GM19023 (cell line): ENCODE measurements around the gene ARHGEF18.
"Not testable (repeated sequence)": the region's sequence is repeated elsewhere in the genome, so short reads cannot be mapped to it uniquely, and the experiment has no call there.

Experiments
- ATAC-seq: cut with Tn5 transposase; IDR thresholded peaks from one replicate; pipeline ENCODE4 v1.9.1; 2021; ENCODE audit warnings: mild to moderate bottlenecking, moderate library complexity; ENCODE audit not compliant: unreplicated experiment

ARHGEF18 gene

DNA sequence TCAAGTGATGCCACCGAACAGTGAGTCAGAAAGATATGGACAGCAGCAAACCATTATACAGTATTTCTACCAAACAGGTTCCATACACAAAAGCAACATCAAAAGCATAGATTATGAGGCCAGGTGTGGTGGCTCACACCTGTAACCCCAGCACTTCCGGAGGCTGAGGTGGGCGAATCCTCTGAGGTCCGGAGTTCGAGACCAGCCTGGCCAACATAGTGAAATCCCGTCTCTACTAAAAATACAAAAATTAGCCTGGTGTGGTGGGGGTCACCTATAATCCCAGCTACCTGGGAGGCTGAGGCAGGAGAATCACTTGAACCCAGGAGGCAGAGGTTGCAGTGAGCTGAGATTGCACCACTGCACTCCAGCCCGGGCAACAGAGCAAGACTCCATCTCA, 1.7 kb upstream of the ARHGEF18 start:
- ATAC-seq, result not testable (repeated sequence)

DNA sequence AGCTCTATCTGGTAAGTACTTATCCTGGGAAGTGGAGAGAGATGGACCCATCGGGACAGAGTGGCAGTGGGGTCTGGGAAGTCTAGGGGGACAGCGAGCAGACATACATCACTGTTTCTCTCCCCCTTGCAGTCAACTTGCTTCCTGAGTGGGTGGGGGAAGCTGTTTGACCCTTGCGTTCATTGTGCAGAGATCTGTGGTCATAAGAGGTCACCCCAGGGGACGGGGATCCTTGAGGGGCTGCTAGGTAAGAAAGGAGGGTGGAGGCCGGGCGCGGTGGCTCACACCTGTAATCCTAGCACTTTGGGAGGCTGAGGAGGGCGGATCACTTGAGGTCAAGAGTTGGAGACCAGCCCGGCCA, 474 bp downstream of the ARHGEF18 start:
- no peak for ATAC-seq

DNA sequence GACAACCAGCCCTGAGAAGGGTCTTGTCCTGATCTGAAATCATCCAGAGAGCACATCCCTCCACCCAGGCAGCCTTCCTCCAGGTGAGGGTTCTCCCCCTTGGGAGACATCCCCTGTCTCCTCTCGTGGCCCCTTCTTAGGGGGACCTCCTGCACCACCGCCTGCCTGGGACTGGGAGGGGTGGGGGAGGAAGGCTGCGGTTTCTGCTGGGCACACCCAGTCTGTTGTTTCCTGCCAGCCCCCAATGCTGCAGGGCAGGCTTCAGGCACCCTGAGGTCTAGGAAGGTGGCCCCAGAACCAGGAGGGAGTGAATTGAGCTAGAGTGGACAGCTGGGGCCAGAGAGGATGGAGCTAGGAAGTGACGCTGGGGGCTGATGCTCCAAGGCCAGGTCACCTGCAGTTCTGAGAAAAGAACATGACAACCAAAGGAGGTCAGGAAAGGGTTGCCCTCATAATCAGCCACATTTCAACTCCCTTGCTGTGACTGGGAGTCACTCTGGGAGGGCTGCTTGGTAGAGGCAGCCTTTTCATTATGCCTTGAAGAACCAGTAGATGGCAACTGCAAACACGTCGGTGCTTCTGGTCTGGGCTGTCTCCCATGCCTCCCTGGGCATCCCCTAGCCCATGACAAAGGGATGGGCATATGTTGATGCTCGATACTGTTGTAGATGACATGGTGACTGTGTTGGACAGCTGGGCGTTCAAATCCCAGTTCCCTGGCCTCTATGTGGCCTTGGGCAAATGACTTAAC, 1.4 kb downstream of the ARHGEF18 start:
- ATAC-seq, result no peak

DNA sequence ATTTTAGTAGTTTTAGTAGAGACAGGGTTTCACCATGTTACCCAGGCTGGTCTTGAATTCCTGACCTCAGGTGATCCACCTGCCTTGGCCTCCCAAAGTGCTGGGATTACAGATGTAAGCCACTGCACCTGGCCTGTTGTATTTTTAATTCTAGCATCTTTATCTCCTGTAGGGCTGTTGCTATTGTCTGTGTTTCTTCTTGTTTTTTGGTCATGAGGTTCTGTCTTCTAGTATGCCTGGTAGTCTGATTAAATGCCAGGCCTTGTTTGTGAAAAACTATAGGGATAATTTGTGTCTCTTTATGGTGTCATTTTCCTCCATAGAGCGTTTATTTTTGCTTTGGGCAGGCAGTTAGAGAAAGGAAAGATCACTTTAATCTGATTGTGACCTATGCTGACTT, 3.1 kb downstream of the ARHGEF18 start:
- no peak for ATAC-seq

DNA sequence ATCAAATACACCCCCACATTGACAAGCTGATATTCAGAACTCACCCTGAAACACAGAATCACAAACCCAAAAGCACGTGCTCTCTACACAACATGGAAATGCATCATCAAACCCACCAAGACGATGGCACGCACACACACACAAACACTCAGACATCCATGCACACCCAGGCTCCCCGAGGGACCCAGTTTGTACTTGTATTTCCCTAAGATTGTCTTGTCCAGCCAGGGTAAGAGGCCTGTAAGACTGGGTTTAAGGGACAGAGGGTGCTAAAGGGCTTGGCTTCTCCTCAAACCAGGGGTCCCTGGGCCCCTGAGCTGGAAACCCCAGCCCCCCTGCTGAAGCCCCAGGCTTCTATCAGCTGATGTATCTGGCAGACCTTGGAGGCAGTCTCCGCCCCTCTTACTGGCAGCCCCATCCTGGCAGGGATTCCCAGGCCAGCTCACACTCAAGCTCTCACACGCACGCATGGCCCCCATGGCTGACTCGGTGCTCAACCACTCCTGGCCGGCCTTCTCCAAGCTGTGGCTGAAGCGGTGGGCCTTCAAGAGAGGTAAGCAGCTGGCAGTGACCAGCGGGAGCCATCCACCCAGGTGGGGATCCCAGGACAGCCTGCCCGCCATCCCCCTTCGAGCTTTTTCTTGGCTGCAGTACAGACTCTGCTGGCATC, 6.5 kb downstream of the ARHGEF18 start:
- no peak for ATAC-seq

DNA sequence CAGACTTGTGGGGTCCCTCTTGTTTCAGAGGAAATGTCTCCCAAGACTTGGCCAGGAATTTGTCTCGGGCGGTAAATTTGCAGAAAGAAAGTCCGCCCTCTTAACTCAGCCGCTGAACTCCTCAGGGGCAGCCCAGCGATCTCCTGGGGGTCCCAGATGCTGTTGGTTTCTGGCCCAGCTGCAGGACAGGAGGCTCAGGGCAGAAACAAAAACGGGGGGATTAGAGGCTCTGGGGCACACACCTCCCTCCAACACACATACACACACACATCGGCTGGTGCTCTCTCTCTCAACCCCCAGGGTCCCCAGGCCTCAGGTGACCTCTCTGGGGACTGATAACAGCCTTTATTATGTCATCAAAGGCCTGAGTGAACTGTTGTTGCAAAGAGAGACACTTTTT, 7.1 kb downstream of the ARHGEF18 start:
- no peak for ATAC-seq

DNA sequence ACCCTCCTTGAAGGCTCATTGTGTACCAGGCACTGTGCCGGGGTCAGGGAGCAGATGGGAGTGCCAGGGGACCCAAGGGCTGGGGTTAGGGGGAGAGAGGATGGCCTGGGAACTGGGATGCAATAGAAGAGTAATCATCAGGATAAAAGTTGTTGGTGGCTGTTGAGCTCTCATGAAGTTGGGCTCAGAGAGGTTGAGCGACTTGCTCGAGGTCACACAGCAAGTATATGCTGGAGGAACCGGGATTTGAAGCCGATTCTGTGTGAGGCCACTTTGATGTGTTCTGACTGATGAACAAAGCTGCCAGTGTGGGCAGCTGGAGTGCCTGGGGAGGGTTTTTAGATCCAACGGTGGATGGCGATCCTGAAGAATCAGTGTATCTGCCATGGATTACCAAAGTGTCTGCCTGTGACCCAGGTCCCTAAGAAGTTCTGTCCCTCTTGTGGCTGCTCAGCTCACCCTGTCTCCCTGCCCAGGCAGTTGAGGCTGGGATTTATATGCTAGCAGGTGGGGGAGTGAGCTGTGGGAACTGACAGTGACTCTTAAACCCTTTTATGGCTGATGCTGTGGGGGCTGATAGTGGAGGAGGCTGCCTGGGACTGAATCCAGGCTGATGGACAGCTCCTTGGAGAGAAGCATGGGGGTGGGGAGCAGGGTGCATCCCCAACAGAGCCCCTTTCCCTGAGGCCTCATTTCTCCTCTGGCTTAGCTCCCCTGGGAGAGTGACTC, 8.3 kb downstream of the ARHGEF18 start:
- ATAC-seq, result no peak

DNA sequence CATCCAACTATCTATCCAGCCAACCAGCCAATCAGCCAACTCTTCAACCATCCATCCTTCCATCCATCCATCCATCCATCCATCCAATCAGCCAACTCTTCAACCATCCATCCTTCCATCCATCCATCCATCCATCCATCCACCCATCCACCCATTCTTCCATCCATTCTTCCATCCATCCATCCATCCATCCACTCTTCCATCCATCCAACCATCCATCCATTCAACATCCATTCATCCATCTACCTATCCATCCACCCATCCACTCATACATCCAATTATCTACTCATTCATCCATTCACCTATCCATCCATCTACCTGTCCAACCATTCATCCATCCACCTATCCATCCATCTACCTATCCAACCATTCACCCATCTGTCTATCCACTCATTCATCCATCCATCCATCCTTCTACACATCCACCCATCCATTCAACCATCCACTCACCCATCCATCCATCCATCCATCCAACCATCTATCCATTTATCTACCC, 9.4 kb downstream of the ARHGEF18 start:
- no peak for ATAC-seq

DNA sequence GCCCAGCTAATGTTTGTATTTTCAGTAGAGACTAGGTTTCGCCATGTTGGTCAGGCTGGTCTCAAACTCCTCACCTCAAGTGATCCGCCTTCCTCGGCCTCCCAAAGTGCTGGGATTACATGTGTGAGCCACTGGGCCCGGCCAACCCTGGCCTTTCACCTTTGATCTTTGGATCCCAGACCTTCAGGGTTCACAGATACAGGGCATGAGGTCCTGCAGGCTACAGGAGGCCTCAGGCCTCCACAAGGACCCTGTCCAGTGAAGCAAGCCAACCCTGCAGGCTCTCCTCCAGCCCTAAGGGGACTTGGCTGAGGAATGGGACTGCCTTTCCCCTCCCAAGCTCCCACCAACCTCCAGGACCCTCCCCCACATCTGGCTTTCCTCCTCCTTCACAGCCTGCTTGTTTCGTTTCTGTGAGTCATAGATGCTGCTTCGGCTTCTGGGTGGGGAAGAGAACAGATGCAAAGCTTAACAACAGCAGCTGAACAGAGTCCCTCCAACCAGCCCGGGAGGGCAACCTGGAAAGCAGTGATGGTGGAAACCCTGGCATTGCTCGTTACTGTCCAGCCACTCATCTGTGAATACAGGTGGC, 11.8 kb downstream of the ARHGEF18 start:
- no peak for ATAC-seq

DNA sequence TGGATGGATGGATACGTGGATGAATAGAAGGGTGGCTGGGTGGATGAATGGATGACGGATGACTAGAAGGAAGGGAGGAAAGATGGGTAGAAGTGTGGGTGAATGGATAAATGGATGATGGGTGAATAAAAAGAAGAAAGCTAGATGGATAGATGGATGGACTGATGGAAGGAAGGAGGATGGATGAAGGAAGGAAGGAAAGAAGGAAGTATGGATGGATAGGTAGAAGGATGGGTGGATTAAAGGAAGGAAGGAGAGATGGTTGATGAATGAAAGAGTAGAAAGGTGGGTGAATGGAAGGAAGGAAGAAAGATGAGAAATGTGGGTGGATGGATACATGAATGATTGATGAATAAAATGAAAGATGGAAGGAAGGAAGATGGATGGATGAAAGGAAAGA, 14.5 kb downstream of the ARHGEF18 start:
- no peak for ATAC-seq

DNA sequence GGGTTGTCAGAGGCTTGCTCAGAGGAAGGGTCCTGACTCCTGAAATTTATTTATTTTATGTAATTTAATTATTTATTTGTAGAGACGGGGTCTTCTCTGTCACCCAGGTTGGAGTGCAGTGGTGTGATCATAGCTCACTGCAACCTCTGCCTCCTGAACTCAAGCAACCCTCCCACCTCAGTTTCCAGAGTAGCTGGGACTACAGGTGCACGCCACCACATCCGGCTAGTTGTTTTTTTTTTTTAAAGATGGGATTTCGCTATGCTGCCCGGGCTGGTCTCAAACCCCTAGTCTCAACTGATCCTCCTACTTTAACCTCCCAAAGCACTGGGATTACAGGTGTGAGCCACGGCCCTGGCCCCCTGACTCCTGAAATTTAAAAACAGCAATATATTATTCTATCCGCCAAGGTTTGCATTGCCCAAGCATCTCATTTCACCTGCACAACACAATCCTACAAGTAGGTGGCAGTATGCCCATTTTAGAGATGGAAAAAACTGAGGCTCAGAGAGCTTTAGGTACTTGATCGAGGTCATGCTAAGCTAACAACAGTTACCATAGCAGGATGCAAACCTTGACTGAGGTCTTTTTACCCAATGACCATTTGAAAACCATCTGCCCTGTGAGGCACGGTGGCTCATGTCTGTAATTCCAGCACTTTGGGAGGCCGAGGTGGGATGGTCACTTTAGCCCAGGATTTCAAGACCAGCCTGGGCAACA, 18.1 kb downstream of the ARHGEF18 start:
- ATAC-seq, result no peak

DNA sequence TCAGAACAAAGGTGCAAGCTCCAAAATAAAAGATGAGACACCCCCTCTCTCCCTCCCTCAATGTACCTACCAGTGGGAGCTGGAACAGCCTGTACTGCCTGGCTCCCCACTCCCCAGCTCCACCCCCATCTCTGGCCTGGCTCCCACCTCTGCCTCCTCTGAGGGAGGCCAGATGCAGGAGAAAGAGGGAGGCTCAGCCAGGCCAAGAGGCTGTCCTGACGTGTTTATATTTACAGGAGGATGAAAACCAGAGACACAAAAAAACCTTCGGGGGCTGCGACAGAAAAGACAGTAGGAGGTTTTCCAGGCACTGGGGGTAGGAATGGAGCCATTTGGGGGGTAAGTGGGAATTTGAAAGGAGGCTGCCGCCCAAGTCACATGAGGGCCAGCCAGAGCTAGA, 19.7 kb downstream of the ARHGEF18 start:
- no peak for ATAC-seq

DNA sequence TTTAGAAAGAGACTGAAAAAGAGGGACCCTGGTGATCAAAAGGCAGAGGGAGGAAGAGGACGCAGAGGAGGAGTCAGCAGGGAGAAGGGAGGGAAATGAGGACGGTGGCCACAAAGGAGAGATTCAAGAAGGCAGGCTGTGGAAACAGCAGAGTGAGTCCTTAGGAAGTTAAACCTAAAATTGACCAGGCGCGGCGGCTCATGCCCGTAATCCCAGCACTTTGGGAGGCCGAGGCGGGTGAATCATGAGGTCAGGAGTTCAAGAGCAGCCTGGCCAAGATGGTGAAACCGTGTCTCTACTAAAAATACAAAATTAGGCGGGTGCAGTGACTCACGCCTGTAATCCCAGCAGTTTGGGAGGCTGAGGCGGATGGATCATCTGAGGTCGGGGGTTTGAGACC, 20.1 kb downstream of the ARHGEF18 start:
- ATAC-seq, result not testable (repeated sequence)

DNA sequence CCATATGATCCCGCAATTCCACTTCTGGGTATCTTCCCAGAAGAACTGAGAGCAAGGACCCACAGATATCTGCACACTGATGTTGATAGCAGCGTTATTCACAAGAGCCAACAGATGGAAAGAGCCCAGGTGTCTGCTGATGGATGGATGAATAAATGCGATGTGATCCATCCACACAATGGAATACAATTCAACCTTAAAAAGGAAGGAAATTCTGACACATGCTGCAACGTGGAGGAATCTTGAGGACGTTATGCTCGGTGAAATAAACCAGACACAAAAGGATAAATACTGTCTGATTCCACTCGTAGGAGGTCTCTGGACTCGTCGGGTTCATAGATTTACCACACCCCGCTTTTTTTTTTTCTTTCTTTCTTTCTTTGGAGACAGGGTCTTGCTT, 21.8 kb downstream of the ARHGEF18 start:
- no peak for ATAC-seq

DNA sequence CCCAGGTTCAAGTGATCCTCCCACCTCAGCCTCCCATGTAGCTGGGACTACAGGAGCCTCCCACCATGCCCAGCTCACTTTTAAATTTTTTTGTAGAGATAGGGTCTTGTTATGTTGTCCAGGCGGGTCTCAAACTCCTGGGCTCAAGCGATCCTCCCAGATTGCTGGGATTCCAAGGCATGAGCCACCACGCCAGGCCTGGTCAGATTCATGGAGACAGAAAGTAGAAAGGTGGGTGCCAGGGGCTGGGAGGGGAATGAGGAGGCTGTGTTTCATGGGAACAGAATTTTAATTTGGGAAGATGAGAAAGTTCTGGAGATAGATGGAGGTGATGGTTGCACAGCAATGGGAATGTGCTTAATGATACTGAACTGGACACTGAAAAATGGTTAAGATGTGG, 22.3 kb downstream of the ARHGEF18 start:
- no peak for ATAC-seq

DNA sequence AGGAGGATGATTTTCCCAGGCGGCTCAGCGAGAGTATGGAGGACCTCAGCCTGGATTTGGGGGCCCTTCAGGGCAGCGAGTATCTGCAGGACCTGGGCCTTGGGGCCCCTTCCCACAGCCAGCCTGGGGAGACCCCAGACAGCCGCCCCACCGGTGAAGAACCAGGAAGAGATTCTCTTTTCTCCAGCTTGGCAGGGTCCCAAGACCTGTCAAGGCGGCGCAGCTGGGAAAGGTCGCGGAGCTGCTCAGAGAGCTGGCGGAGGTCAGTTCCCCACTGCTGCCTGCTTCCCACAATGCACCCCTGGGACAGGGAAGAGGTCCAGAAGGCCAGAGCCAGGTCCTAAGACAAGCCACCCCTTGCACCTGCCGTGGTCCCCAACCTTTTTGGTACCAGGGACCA, 24.1 kb downstream of the ARHGEF18 start:
- ATAC-seq, result no peak

DNA sequence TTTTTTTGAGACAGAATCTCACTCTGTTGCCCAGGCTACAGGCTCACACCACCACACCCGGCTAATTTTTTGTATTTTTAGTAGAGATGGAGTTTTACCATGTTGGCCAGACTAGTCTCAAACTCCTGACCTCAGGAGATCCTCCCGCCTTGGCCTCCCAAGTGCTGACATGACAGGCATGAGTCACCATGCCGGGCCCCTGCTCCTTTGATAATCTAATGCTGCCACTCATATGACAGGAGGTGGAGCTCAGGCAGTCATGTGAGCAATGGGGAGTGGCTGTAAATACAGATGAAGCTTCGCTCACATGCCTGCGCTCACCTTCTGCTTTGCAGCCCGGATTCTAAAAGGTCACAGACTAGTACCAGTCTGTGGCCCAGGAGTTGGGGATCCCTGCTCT, 25.1 kb downstream of the ARHGEF18 start:
- ATAC-seq, result no peak

DNA sequence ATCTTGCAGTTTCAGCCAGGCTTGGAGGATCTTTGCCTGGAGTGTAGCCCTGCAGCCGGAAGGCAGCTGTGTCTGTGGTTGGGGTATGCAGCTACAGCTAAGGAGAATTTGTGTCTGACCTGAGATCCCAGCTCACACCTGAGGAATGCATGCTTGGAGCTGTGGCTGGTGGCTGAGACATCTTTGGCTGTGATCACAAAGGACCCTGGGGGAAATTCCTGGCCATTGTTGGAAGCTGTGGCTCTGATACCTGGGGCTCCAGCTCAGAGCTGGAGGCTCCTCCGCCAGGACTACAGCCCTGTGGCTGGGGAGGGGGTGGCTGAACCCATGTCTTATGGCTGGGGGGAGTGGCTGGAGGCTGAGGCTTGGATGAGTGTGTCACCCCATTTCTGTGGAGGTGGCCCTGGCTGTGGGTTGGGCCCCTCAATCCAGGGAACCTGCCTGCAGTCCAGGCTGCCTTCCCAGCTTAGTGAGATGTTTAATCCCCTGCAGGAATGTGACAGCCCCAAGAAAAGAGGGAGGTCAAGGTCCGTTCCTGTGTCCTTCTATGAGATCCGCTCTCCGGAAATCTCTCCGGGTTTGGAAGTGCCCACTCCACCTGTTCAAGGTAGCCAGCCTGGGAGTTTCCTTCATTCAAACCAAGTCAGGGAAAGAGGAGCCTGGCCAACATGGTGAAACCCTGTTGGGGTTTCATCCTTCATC, 27.6 kb downstream of the ARHGEF18 start:
- ATAC-seq, result no peak

DNA sequence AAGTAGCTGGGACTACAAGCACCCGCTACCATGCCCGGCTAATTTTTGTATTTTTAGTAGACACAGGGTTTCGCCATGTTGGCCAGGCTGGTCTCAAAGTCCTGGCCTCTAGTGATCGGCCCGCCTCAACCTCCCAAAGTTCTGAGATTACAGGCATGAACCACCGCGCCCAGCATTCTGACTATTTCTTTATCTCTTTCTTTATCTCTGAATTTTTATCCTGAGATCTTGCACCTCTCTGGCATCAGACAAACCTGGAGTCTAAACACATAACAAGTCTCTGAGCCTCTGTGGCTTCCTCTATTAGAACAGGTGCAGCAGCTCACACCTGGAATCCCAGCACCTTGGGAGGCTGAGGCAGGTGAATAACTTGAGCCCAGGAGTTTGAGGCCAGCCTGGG, 28.5 kb downstream of the ARHGEF18 start:
- no peak for ATAC-seq

DNA sequence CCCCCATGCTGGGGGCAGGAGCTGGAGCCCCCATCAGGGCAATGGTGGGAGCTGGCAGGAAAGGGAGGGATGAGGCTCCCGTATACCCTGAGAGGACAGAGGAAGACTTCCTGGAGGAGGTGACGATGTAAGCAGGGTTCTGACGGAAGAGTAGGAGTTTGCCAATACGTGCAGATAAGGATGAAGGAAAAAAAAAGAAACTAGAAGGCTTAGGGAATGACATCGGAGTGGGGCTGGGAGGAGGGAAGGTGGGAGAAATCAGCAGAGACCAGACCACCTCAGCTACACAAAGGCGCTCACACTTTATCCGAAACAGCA, 32.3 kb downstream of the ARHGEF18 start:
- no peak for ATAC-seq
